Stimulated activated CD8-positive, alpha-beta memory T cell treated with anti-CD3 and anti-CD28 coated beads, Interleukin-15, amount 100 ng/mL, for 4 hours (primary cell): Measurements from ENCODE around the gene RPH3AL.

Experiments used
- DNase-seq, 2 donors: peaks; one replicate each; pipeline ENCODE4 v3.0.0-alpha.2; 2020; ENCODE audit warnings: low read depth in 2 of 2

The RPH3AL gene

DNA sequence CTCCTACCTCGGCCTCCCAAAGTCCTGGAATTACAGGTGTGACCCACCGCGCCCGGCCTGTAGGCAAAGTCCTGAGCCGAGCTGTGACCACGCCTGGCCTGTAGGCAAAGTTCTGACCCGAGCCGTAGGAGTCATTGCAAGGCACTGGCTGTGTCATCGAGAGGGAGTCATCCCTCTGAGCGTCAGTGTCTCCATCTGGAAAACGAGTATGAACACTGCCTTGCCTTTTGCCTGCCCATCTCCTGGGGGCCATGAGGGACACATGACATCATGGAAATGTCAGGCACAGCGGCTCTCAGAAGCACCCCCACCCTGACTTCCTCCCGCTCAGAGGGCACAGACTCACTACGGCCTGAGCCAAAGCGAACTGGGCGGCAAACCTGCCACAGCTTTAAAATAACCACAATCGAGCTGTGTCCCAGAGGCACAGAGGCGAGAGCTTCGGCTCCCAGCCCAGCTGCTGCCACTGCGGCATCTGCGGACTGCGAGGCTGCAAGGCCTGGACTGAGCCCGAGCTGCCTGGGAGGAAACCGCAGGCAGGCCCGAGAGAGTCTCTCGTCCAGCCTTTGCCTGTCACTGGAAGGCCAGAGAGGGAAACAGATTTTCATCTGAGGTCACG, 50.8 kb downstream of the RPH3AL start:
- no peak for DNase-seq

DNA sequence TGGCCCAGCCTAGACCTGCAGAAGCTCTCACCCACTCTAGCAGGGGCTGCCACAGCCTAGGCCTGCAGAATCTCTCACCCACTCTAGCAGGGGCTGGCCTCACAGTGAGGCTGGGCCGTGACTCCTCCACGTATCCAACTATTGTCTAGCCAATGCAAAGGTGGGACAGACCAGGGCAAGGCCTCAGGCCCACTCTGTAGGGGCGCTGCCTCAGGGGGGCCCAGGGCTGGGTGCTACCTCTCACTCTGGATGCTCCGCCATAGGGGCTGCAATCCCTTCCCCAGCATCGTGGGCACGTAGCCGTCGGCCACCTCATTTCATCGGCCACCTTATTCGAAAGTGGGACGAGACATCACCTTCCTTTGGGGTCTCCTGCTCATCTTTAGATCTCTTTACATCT, 51.7 kb downstream of the RPH3AL start:
- DNase-seq: no peak

DNA sequence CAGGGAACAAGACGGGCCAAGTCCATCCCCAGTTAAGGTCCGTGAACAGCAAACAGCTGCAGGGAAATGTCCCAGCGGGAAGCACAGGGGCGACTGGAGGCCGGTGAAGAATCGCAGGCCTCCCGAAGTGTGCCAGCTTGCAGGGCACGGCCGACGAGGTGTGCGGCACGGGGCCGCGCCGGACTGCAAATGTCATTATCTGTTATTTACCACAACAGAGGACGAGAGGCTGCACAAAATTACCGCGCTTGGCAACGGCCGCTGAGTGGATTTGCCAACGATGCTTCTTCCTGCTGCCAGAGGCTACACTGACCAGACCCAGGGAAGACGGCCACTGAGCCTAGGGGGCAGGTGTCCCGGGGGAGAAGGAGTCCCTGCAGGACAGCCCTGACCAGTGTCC, 53.1 kb downstream of the RPH3AL start:
- no peak for DNase-seq

- DNase-seq: no peak
These were observed 53.7 kb downstream of the RPH3AL start for GRCh38 chr17:298791-299450.

DNA sequence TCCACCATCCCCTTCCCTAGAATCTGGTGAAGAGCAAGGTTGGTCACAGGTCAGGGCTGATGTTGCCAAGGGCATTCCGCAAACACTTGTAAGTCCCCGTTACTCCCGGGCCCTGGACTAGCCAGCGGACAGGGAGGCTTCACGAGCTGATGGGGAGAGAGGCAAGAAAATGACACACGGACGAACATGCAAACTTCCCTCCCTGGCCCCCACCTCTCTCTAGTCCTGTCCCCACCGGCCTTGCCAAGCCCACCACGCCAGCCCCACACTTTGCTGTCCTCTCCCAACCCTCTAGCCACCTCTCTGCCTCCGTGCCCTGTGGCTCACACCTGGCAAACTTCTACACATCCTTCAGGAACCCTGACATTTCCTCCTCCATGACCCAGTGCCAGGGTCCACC, 54.8 kb downstream of the RPH3AL start:
- no peak for DNase-seq

- no peak for DNase-seq
These were observed 55.5 kb downstream of the RPH3AL start for GRCh38 chr17:296906-297690.

- no peak for DNase-seq
These were observed 56.2 kb downstream of the RPH3AL start for GRCh38 chr17:296379-296778.

DNA sequence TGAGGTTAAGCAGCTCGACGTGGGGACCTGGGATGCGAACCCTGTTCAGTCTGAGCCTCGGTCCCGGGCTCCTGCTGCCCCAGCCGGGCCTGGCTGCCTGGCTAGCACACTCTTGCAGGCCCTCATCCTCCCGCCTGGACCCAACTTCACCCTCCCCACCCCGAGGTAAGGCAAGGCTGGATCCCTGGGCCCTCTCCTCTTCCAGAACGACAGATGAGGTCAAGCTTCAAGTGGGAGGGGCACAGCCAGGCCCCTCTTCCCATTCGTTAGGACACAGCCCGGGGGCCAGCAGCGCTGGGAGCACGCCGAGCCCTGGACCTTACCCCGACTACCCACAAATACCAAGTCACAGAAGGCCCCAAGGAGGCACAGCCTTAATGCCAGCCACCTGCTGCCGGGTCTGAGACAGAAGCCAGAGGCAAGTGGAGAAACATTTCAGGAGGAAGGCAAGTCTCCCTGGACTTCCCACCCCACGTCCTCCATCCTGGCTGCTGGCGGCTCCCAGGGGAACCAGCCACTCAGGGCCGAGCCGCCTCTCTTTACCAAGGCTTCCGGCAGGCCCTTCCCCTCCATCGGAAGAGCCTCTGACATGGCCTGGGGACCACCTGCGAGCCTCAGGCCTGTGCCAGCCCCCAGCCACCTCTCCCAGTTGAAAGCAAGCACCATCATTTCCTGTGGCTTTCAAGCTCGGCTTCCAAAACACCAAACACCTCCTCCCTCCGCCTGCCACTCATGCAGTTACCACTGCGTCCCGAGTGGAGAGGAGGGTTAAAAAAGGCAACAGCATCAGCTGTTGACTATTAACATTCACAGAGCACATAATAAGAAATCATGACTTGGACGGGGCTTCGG, 59.9 kb downstream of the RPH3AL start:
- no peak for DNase-seq

GRCh38 chr17:292016-292415, 60.6 kb downstream of the RPH3AL start:
- DNase-seq: no peak

- DNase-seq: no peak
These were observed 61.0 kb downstream of the RPH3AL start for GRCh38 chr17:291587-291986.

GRCh38 chr17:290626-291025, 62.0 kb downstream of the RPH3AL start:
- no peak for DNase-seq

DNA sequence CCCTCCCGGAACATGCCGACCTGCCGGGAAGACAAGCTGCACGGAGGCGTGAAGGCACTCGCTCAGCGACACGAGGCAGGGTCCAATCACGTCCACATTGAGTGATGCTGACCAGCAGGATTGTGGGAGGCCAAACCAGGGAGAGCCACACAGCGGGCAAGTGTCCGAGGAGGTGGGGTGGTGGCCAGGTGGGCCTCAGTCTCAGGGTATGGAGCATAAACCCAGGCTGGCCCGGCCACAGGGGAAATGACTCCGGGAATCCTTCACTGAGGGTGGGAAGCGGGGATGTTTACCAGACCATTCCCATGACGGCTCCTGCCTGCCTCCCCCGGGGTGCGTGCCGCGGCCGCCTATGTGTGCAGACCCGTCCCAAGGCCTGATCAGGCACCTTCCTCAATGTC, 62.5 kb downstream of the RPH3AL start:
- no peak for DNase-seq

GRCh38 chr17:289409-289808, 63.2 kb downstream of the RPH3AL start:
- no peak for DNase-seq

DNA sequence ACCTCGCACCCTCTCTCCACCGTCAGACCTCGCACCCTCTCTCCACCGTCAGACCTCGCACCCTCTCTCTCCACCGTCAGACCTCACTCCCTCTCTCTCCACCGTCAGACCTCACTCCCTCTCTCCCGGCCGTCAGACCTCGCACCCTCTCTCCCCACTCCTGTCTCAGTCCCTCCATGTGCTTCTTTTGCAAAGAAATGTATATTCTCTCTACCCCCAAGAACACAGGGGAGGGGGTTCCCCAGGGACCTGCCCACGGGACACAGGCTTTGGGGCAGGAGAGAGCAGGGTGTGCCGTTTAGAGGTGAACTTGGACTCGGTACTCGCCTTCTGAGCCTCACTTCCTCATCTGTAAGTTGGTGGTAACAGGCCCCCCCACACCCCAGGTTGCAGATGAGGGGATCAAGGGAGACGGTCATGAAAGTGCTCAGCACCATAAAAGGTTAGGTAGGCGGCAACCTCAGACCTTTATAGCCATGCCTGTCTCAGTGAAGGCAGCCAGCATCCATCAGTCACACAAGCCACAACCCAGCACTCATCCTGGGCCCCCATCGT, 63.7 kb downstream of the RPH3AL start:
- no peak for DNase-seq

GRCh38 chr17:286571-286970, 66.0 kb downstream of the RPH3AL start:
- no peak for DNase-seq

DNA sequence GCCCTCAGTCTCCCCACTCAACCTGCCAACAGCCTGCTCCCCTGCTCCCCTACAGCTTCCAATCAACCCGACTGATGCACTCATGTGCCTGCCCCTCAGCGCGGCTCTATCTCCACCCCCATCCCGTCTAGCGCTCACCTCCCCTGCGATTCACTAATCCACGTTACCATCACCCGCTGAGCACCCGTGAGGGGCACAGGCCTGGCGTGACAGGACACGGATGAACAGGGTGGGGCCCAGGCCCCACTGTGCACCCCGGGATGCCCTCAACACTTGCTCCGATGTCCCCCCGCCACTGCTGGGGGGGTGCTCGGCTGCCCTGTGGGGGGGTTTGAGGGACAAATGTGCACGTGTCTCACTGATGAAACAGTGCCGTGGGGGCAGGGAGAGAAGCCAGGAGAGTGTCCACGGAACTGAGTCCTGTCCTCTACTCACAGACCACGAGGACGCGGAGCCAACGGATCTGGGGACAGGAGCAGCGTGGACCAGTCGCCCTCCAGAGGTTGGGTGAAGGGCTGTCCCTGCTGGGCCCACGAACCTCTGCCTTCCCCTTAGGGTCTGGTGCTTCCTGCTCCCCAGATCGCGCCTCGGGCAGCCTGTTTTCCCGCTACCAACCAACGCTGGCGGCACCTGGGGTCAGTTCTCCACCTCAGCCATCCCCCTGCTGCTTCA, 66.7 kb downstream of the RPH3AL start:
- no peak for DNase-seq

GRCh38 chr17:284676-285355, 67.8 kb downstream of the RPH3AL start:
- DNase-seq: no peak

GRCh38 chr17:283911-284675, 68.5 kb downstream of the RPH3AL start:
- DNase-seq: no peak

DNA sequence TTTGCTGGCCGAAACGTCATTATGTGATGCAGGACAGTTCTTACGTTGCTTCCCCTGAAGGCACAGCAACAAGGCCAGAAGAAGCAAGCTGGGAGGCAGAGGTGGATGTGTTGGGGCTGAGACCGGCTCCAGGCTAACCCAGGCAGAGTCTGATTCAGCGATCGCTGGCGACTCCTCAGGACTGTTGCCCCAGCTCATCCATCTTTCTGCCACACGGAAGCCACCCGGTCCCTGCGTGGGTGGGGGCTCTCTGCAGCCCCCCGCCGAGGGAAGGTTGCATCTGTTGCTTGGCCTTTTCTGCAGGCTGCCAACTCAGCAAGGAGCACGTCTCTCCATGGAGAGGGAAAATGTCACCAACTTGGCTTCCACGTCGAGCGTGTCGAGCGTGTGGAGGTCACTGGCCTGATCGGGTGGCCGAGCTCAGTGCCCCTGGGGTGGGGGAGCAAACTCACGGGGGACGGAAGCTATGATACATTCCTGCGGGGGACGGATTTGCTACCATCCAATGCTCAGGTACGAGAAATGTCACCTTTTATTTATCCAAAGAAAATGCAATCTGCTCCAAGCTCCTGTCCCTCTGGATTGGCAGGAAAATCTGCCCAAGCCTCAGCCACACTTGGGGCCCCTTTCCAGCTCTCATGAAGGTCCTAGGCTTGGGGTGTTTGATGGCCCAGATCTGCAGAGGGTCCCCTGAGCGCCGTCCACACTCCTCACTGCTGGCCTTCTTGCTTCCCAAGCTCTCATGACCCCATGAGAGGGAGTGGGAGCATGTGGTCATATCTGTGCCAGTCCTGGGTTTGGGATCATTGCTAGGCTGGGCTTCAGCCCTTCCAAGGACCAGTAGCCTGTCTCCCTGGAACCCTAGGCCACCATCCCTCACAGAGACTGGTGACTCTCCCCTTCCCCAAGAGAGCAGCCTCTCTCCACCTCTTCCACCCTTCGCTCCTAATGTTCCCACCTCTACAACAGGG, 69.4 kb downstream of the RPH3AL start:
- DNase-seq: no peak
